ENCODE results near the gene INPP5A. TPM values are rescaled to one million over a fixed set of nuclear protein-coding genes. Genes with fewer than 3 reads are reported as not detected.

Gene INPP5A
- total and polyA plus RNA-seq, 4 donors: 34.7 to 43.5 (median 41.2) TPM

DNA sequence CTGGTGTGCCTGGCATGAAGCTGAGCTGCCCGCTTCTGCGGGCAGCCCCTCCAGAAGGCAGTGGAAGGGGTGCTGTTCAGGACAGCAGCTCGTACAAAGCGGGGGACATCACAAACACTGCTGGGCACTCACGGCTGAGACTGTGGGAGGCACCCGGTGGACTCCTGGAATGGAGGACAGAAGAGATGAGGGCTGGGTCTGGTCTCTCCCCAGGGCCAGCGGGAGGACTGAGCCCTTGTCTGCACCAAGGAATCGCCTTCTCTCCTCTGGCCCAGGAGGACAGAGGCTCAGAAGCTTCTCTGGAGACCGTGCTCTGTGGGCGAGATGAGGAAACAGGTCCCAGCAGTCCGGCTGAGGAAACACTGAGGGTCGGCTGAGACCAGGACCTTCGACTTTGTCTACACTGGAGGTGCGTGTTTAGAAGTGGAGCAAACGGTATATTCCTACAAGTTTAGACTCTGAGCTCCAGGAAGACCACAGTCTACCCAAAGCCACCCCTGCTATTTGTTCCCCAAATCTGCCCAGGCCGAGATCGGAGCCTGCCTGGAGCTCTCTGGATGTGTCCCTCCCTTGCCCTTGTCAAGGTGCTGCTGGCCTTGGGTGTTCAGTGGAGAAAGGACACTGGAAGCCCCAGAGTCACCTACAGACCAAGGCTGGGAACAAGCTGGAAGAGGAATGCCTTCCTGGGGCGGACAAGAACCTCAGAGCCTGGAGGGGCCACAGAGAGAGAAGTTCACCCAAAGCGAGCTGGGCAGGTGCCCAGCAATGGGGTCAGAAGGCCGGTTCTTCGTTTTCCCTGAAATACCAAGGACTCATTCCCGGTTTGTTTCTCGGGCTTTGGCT is 12.9 kb upstream of the INPP5A start:
- H3K36me3 ChIP-seq (ENCODE audit: control insufficient read depth, insufficient read depth, low read length): peaks cover 12% of the 10 kb centered on the region
- H3K9me3 ChIP-seq (ENCODE audit: control insufficient read depth, insufficient read depth, low read length): no peaks in the 10 kb centered on the region
- 97% methylated on average over 16 of the region's 23 CpGs for WGBS (ENCODE audit: insufficient coverage)
- peaks cover 27% of the 10 kb centered on the region for H3K4me1 ChIP-seq (ENCODE audit: control insufficient read depth, insufficient read depth, low read length)
- no peaks in the 10 kb centered on the region for H3K27me3 ChIP-seq (ENCODE audit: control insufficient read depth, insufficient read depth, low read length)
- H3K27ac ChIP-seq (ENCODE audit: low read depth, low read length): no peak overlapping the region
- no peak for DNase-seq (ENCODE audit: low read depth in 4 of 6, low spot score in 6 of 6)
- no peak overlapping the region for H3K4me3 ChIP-seq (ENCODE audit: low read depth, low read length)

GRCh38 chr10:132526676-132527075 is 10.9 kb upstream of the INPP5A start:
- no peak for DNase-seq (ENCODE audit: low read depth in 4 of 6, low spot score in 6 of 6)
- WGBS (ENCODE audit: insufficient coverage): 91% methylated on average over 10 of the region's 16 CpGs
- peaks cover 7% of the 10 kb centered on the region for H3K4me1 ChIP-seq (ENCODE audit: control insufficient read depth, insufficient read depth, low read length)

GRCh38 chr10:132527339-132528063 is 10.1 kb upstream of the INPP5A start:
- Histone ChIP-seq H3K27ac (ENCODE audit: low read depth, low read length) (no peak overlapping the region), H3K4me3 (ENCODE audit: low read depth, low read length) (no peak overlapping the region), H3K27me3 (ENCODE audit: control insufficient read depth, insufficient read depth, low read length) (no peaks in the 10 kb centered on the region), H3K9me3 (ENCODE audit: control insufficient read depth, insufficient read depth, low read length) (peaks cover 2% of the 10 kb centered on the region), H3K4me1 (ENCODE audit: control insufficient read depth, insufficient read depth, low read length) (peaks cover 5% of the 10 kb centered on the region), H3K36me3 (ENCODE audit: control insufficient read depth, insufficient read depth, low read length) (peaks cover 12% of the 10 kb centered on the region)
- no peak for DNase-seq (ENCODE audit: low read depth in 4 of 6, low spot score in 6 of 6)
- whole genome bisulfite sequencing (ENCODE audit: insufficient coverage): 70% methylated on average over 20 of the region's 21 CpGs

More at GRCh38 chr10:132526676-132527075, 10.9 kb upstream of the INPP5A start:
- H3K4me3 ChIP-seq (ENCODE audit: low read depth, low read length): no peak overlapping the region
- H3K27me3 ChIP-seq (ENCODE audit: control insufficient read depth, insufficient read depth, low read length): no peaks in the 10 kb centered on the region
- peaks cover 2% of the 10 kb centered on the region for H3K9me3 ChIP-seq (ENCODE audit: control insufficient read depth, insufficient read depth, low read length)
- H3K27ac ChIP-seq (ENCODE audit: low read depth, low read length): no peak overlapping the region
- peaks cover 12% of the 10 kb centered on the region for H3K36me3 ChIP-seq (ENCODE audit: control insufficient read depth, insufficient read depth, low read length)

DNA sequence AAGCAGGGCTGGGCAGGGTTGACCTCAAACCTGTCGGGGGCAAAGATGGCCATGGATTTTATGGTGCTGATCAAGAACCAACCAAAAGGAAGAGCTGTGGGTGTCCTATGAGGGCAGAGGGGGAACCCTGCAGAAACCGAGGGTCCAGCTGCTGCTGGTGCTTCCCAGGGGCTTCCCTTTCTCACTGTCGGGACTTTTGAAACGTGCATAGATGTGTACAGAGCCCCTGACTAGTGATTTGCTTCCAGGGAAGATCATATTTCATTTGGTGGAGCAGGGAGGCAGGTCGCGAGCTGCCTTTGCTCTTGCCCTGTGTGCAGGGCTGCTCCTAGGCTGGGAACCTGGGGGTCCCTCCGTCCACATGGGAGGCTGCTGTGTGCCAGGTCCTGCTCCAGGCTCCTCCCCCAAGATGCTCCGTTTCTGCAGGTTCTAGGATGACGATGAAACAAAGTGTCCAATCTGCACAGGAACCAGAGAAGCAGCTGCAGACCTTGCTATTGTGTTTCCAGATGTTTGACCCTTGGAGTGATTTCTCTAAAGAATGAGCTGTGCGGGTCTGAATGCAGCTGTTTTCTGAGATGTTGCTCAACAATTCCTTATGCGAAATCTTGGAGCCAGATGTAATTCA is 9.4 kb upstream of the INPP5A start:
- Histone ChIP-seq H3K9me3 (ENCODE audit: control insufficient read depth, insufficient read depth, low read length) (peaks cover 2% of the 10 kb centered on the region), H3K36me3 (ENCODE audit: control insufficient read depth, insufficient read depth, low read length) (peaks cover 8% of the 10 kb centered on the region), H3K4me1 (ENCODE audit: control insufficient read depth, insufficient read depth, low read length) (peaks cover 5% of the 10 kb centered on the region), H3K4me3 (ENCODE audit: low read depth, low read length) (no peak overlapping the region), H3K27ac (ENCODE audit: low read depth, low read length) (no peak overlapping the region), H3K27me3 (ENCODE audit: control insufficient read depth, insufficient read depth, low read length) (no peaks in the 10 kb centered on the region)
- no peak for DNase-seq (ENCODE audit: low read depth in 4 of 6, low spot score in 6 of 6)
- WGBS (ENCODE audit: insufficient coverage): 44% methylated on average over 11 of the region's 11 CpGs

DNA sequence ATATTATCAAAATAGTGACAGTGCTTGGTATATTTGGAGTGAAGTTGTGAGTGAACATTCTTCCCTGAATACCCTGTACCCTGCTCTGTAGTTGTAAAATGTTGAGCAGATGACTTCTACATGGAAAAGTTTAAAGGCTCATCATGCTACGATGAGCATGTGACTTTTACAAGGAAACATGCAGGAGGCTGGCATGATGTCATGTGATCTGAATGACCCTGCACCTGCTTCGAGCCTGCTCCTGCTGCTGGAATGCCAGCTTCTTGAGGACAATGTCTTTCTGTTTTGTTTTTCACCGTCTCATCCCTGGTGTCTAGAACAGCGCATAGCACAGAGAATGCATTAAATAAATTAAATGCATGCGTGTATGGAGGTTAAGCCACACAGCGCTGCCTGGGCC is 5.4 kb upstream of the INPP5A start:
- Histone ChIP-seq H3K9me3 (ENCODE audit: control insufficient read depth, insufficient read depth, low read length) (peaks cover 2% of the 10 kb centered on the region), H3K4me1 (ENCODE audit: control insufficient read depth, insufficient read depth, low read length) (peaks cover 33% of the 10 kb centered on the region), H3K27me3 (ENCODE audit: control insufficient read depth, insufficient read depth, low read length) (no peaks in the 10 kb centered on the region), H3K4me3 (ENCODE audit: low read depth, low read length) (no peak overlapping the region), H3K36me3 (ENCODE audit: control insufficient read depth, insufficient read depth, low read length) (peaks cover 17% of the 10 kb centered on the region), H3K27ac (ENCODE audit: low read depth, low read length) (no peak overlapping the region)
- WGBS (ENCODE audit: insufficient coverage): 100% methylated on average over 2 of the region's 6 CpGs
- DNase-seq (ENCODE audit: low read depth in 4 of 6, low spot score in 6 of 6): no peak

DNA sequence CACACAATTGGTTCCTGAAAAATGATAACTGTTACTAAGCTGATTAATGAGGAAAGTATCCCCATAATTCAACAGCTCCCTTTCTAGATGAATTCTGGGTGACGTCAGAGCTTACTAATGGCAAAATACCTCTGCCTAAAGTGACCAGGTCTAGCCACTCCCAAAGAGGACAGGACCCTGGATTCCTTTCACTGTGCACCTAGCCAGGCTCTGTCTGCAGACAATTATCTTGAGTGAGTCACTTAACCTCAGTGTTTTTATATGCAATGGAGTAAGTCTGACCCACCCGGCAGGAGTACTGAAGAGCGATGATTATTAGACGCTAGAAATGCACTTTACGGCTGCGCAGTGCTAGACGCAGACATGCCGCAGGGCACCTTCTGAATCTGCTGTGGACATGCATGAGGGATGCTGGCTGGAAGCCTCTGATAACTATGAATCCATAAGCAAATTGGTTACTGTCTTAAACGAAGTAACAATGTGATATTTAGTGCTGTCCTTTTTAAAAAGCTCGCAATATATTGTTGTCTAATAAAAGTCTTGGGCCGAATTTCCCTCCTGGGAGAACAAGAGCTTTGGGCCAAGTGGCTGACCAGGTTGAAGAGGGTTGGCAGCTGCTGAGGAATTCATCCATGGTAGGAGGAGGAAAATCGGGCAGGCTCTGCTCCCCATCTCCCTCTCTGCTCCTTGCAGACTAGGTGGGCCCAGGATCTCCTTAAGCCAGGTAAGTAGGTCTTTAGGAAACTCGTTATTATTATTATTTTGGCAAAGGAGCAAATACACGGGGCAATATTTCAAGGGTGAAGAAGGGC is 4.6 kb upstream of the INPP5A start:
- Histone ChIP-seq H3K36me3 (ENCODE audit: control insufficient read depth, insufficient read depth, low read length) (peaks cover 16% of the 10 kb centered on the region), H3K9me3 (ENCODE audit: control insufficient read depth, insufficient read depth, low read length) (peaks cover 2% of the 10 kb centered on the region), H3K4me1 (ENCODE audit: control insufficient read depth, insufficient read depth, low read length) (peaks cover 31% of the 10 kb centered on the region), H3K4me3 (ENCODE audit: low read depth, low read length) (no peak overlapping the region), H3K27ac (ENCODE audit: low read depth, low read length) (no peak overlapping the region), H3K27me3 (ENCODE audit: control insufficient read depth, insufficient read depth, low read length) (no peaks in the 10 kb centered on the region)
- WGBS (ENCODE audit: insufficient coverage): 94% methylated on average over 13 of the region's 14 CpGs
- DNase-seq (ENCODE audit: low read depth in 4 of 6, low spot score in 6 of 6): peak in 1 of 6 donors; percentile 27

DNA sequence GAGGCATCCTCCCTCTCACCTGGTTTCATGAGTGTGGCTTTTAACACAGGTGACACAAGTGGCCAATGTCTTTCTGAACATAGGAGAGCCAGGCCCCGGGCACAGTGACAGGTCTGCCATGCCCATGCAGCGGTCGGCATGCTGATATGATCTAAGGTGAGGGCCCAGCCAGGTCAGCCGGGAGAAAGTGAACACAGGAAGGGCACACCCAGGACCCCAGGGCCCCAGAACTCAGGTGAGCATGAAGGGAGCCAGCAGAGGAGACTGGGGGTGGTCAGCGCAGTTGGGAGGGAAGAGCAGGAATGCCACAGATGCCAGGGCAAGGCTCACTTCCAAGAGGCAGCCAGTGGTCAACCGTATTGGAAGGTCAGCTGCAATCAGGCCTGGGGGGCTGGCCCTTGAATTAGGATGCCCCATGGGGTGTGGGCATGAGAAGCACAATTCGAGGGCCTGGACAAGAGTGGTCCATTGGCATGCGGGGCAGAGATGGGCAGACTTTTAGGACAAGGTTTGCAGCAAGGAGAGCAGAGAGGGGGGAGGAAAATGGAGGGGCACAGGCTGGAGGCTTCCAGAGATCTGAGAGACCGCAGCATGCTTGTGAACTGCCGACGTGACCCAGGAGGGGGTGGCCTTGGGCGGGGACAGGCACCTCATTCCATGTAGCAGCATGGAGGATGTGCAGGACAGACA is 3.9 kb upstream of the INPP5A start:
- H3K9me3 ChIP-seq (ENCODE audit: control insufficient read depth, insufficient read depth, low read length): peaks cover 2% of the 10 kb centered on the region
- H3K36me3 ChIP-seq (ENCODE audit: control insufficient read depth, insufficient read depth, low read length): peaks cover 13% of the 10 kb centered on the region
- H3K4me3 ChIP-seq (ENCODE audit: low read depth, low read length): no peak overlapping the region
- peaks cover 36% of the 10 kb centered on the region for H3K4me1 ChIP-seq (ENCODE audit: control insufficient read depth, insufficient read depth, low read length)
- no peak for DNase-seq (ENCODE audit: low read depth in 4 of 6, low spot score in 6 of 6)
- WGBS (ENCODE audit: insufficient coverage): 87% methylated on average over 12 of the region's 12 CpGs
- H3K27me3 ChIP-seq (ENCODE audit: control insufficient read depth, insufficient read depth, low read length): no peaks in the 10 kb centered on the region
- no peak overlapping the region for H3K27ac ChIP-seq (ENCODE audit: low read depth, low read length)

- Histone ChIP-seq H3K36me3 (ENCODE audit: control insufficient read depth, insufficient read depth, low read length) (peaks cover 13% of the 10 kb centered on the region), H3K4me3 (ENCODE audit: low read depth, low read length) (no peak overlapping the region), H3K9me3 (ENCODE audit: control insufficient read depth, insufficient read depth, low read length) (peaks cover 2% of the 10 kb centered on the region), H3K27ac (ENCODE audit: low read depth, low read length) (no peak overlapping the region), H3K4me1 (ENCODE audit: control insufficient read depth, insufficient read depth, low read length) (peaks cover 44% of the 10 kb centered on the region), H3K27me3 (ENCODE audit: control insufficient read depth, insufficient read depth, low read length) (no peaks in the 10 kb centered on the region)
- no peak for DNase-seq (ENCODE audit: low read depth in 4 of 6, low spot score in 6 of 6)
- WGBS (ENCODE audit: insufficient coverage): 82% methylated on average over 6 of the region's 8 CpGs
Observed at GRCh38 chr10:132534391-132535064, 3.1 kb upstream of the INPP5A start.
